ENCODE data around the gene TMEM108.

DNA sequence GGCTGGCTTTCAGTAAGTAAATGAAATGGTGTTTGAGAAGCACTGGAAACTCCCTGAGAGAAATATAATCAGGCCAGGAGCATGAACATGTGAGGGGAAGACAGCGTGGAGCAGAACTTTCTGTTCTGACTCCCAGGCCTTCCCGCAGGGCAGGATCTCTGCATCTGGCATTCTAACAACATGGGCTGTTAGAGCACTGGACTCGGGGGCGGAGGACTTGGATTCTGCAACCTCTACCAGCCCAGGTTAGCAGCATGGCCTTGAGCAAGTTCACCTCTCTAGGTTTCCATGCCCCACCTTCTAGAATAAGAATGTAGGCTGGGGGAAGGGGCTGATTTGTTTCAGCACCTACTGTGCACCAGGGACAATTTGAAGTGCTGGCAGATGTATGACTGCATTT lies 349.1 kb downstream of the TMEM108 start:
- TF ChIP-seq POLR2A (IDR thresholded peaks at IDR 0.05; ENCODE audit: extremely low read depth, insufficient read length) = no peak
- TF ChIP-seq, protein P1, sequence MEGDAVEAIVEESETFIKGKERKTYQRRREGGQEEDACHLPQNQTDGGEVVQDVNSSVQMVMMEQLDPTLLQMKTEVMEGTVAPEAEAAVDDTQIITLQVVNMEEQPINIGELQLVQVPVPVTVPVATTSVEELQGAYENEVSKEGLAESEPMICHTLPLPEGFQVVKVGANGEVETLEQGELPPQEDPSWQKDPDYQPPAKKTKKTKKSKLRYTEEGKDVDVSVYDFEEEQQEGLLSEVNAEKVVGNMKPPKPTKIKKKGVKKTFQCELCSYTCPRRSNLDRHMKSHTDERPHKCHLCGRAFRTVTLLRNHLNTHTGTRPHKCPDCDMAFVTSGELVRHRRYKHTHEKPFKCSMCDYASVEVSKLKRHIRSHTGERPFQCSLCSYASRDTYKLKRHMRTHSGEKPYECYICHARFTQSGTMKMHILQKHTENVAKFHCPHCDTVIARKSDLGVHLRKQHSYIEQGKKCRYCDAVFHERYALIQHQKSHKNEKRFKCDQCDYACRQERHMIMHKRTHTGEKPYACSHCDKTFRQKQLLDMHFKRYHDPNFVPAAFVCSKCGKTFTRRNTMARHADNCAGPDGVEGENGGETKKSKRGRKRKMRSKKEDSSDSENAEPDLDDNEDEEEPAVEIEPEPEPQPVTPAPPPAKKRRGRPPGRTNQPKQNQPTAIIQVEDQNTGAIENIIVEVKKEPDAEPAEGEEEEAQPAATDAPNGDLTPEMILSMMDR (IDR thresholded peaks at IDR 0.05; ENCODE audit: low read depth, low read length) = no peak

All from NB4 (cell line).